ENCODE data around the gene UBE2D1.

DNA sequence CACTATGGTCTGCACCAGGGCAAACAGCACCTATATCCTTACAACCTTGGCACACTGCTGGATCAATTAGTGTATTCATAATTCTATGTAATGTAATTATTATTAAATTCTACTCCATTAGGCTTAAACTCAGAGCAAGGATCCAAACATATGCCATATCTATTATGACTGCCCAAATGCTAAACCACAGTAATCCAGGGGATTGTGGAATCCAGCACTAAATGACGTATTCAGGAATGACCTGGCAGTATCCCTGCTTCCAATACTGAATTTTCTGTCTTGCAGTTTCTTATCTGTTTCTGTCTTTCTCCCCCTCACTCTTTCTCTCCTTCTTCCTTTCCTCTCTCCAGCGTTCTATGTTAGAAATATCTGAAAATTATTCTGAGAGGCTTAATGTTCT lies 16.5 kb upstream of the UBE2D1 start:
- TF ChIP-seq, protein P1, sequence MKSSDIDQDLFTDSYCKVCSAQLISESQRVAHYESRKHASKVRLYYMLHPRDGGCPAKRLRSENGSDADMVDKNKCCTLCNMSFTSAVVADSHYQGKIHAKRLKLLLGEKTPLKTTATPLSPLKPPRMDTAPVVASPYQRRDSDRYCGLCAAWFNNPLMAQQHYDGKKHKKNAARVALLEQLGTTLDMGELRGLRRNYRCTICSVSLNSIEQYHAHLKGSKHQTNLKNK (CRISPR knock-in tag; IDR thresholded peaks at IDR 0.05) = no peak
- TF ChIP-seq NR3C1 (CRISPR knock-in tag; conservative IDR thresholded peaks at IDR 0.05; ENCODE audit: low read depth) (no peak), MLX (CRISPR knock-in tag; IDR thresholded peaks at IDR 0.05) (no peak), MAX (CRISPR knock-in tag; IDR thresholded peaks at IDR 0.05) (no peak), ZNF121 (CRISPR knock-in tag; IDR thresholded peaks at IDR 0.05) (no peak)
- TF ChIP-seq, protein P2, sequence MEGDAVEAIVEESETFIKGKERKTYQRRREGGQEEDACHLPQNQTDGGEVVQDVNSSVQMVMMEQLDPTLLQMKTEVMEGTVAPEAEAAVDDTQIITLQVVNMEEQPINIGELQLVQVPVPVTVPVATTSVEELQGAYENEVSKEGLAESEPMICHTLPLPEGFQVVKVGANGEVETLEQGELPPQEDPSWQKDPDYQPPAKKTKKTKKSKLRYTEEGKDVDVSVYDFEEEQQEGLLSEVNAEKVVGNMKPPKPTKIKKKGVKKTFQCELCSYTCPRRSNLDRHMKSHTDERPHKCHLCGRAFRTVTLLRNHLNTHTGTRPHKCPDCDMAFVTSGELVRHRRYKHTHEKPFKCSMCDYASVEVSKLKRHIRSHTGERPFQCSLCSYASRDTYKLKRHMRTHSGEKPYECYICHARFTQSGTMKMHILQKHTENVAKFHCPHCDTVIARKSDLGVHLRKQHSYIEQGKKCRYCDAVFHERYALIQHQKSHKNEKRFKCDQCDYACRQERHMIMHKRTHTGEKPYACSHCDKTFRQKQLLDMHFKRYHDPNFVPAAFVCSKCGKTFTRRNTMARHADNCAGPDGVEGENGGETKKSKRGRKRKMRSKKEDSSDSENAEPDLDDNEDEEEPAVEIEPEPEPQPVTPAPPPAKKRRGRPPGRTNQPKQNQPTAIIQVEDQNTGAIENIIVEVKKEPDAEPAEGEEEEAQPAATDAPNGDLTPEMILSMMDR (IDR thresholded peaks at IDR 0.05) = no peak
- TF ChIP-seq, protein P3, sequence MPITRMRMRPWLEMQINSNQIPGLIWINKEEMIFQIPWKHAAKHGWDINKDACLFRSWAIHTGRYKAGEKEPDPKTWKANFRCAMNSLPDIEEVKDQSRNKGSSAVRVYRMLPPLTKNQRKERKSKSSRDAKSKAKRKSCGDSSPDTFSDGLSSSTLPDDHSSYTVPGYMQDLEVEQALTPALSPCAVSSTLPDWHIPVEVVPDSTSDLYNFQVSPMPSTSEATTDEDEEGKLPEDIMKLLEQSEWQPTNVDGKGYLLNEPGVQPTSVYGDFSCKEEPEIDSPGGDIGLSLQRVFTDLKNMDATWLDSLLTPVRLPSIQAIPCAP (CRISPR knock-in tag; IDR thresholded peaks at IDR 0.05) = no peak
